ENCODE data around the gene IRF2BPL.

Gene IRF2BPL

GRCh38 chr14:76993752-76994151 lies 34.8 kb downstream of the IRF2BPL start:
- FAIRE-seq = no peak
- no peak for DNase-seq (ENCODE audit: insufficient read length, low spot score)
- TF ChIP-seq CTCF (IDR thresholded peaks at IDR 0.05; ENCODE audit: insufficient read depth, missing control alignments) = no peak

DNA sequence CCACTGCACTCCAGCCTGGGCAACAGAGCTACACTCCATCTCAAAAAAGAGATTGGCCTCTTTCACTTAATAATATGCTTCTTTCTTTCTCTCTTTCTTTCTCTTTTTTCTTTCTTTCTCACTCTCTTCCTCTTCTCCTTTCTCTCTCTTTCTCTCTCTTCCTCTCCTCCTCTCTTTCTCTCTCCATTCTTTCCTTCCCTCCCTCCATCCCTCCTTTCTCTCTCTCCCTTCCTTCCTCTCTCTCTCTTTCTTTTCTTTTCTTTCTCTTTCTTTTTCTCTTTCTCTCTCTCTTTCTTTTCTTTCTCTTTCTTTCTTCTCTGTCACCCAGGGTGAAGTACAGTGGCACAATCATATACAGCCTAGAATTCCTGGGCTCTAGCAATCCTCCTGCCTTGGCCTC lies 38.4 kb downstream of the IRF2BPL start:
- FAIRE-seq (no peak), DNase-seq (ENCODE audit: insufficient read length, low spot score) (no peak)
- no peak for TF ChIP-seq CTCF (IDR thresholded peaks at IDR 0.05; ENCODE audit: insufficient read depth, missing control alignments)

DNA sequence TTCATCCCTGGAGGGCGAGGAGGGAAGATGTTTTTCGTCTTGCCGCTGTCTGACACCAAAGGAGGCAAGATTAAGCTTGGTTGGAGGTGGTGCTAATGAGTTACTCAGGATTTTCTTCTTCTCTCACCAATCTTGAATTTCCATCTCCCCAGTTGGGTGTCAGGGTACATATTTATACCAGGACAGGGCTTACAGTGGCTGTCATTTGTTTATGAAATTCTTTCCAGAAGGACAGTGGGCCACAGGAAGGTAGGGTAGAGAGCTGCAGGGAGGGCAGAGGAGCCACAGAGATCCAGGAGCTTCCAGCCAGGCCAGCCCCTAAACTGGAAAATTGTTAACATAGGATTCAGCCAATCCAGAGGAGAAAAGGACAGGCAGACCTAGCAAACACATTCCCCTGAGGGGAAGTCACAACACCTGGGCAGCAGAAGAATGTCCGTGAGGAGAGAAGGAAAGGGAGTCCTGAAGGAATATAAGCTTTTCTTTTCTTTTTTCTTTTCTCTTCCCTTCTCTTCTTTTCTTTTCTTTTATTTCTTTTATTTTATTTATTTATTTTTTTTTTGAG lies 40.5 kb downstream of the IRF2BPL start:
- FAIRE-seq (no peak), DNase-seq (ENCODE audit: insufficient read length, low spot score) (no peak)
- TF ChIP-seq CTCF (IDR thresholded peaks at IDR 0.05; ENCODE audit: insufficient read depth, missing control alignments) = no peak

DNA sequence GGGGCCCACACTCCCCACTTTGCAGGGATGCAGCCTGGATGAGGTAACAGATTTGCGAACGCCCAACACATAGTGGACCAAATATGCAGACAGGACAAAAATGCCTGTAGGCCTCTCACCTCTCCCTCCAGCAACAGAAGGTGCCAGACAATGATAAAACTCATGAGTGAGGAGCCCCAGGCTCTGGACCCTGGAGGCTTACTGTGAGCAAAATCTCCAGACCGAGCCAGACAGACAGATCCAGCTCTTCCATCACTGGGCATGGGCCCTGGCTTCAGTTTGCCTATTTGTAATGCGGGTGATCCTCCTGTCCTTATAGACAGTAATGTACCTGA lies 42.3 kb downstream of the IRF2BPL start:
- no peak for FAIRE-seq
- TF ChIP-seq CTCF (IDR thresholded peaks at IDR 0.05; ENCODE audit: insufficient read depth, missing control alignments) = no peak

DNA sequence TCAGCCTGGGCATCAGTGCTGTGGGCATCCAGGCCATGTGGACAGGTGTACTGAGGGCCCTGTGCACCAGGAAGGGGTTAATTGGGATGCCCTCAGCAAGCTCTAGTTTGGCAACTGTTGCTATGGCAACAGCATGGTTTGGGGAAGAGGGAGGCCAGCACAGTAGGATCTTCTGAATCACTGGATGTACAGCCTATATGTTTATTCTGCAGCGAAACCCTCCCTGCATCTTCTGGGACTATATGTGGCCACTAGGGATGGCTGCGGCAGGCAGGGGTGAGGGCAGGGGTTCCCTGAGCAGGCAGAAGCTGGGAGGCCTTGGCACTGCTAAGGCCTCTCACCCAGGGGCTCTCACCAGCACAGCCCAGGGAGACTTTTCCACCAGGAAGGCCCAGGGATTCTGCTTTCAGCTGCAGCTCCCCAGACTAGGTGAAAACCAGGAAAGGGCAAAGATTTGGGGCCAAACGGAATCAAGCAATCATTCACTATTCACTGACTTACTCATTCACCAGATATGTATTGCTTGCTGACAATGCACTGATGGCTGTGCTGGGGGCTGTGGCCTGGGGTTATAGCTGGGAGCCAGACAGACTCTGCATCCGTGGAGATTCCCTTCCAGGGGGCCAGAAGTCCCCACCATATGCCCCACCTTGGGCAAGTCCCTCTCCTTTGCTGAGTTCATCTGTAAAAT lies 42.8 kb downstream of the IRF2BPL start:
- no peak for FAIRE-seq
- DNase-seq (ENCODE audit: insufficient read length, low spot score) = no peak

More for the DNA sequence above, 42.3 kb downstream of the IRF2BPL start:
- DNase-seq (ENCODE audit: insufficient read length, low spot score) = no peak

GRCh38 chr14:76984787-76985375 lies 43.6 kb downstream of the IRF2BPL start:
- FAIRE-seq (no peak), DNase-seq (ENCODE audit: insufficient read length, low spot score) (no peak)
- no peak for TF ChIP-seq CTCF (IDR thresholded peaks at IDR 0.05; ENCODE audit: insufficient read depth, missing control alignments)

More for the DNA sequence above, 42.8 kb downstream of the IRF2BPL start:
- no peak for TF ChIP-seq CTCF (IDR thresholded peaks at IDR 0.05; ENCODE audit: insufficient read depth, missing control alignments)

GRCh38 chr14:76984297-76984696 lies 44.2 kb downstream of the IRF2BPL start:
- FAIRE-seq (no peak), DNase-seq (ENCODE audit: insufficient read length, low spot score) (no peak)
- TF ChIP-seq CTCF (IDR thresholded peaks at IDR 0.05; ENCODE audit: insufficient read depth, missing control alignments) = no peak

Measured in D721Med (cell line).